SK-N-SH (cell line): ENCODE data around the gene SLC6A9. TPM values are rescaled to one million over a fixed set of nuclear protein-coding genes. Genes with fewer than 3 reads are reported as not detected.

Source experiments
- CTCF ChIA-PET: fragments of 300-600, 350-600 bp; formaldehyde crosslinking; extraction: SDS; loops from one replicate; lab custom pipeline; 2021; lab: Yijun Ruan, JAX
- POLR2A ChIA-PET: fragments of 350-600 bp; sonication (Branson Sonifier 250); formaldehyde crosslinking; extraction: SDS; loops from one replicate; lab custom pipeline; 2020; ENCODE audit warnings: antibody characterized with exemption, inconsistent platforms; lab: Yijun Ruan, JAX
- DNase-seq: peaks from one replicate; pipeline ENCODE4 v3.0.0; 2012
- H2AFZ ChIP-seq: fragments of 200-600 bp; sonication (generic); 2 replicates; pipeline ENCODE4 v1.8.1; 2016; ENCODE audit warnings: antibody characterized with exemption, mild to moderate bottlenecking, low read depth
- H3F3A ChIP-seq: fragments of 200-600 bp; sonication (generic); replicated peaks from 2 replicates; pipeline ENCODE3; 2016; ENCODE audit warnings: antibody characterized with exemption, mild to moderate bottlenecking; ENCODE audit not compliant: insufficient read depth
- H3K27ac ChIP-seq, 2 experiments: fragments of 200-500 bp in 1 of 2; fragments of 200-600 bp in 1 of 2; sonication (Bioruptor generic) in 1 of 2; sonication (generic), shearing (Covaris generic) in 1 of 2; 2 replicates each; pipeline versions ENCODE4 v1.5.1 to v1.6.1; 2014 to 2016; ENCODE audit warnings: low read depth in 2 of 2, inconsistent platforms in 1 of 2, low read length in 1 of 2, mild to moderate bottlenecking in 1 of 2, mixed read lengths in 1 of 2
- H3K27me3 ChIP-seq: fragments of 200-600 bp; sonication (generic), shearing (Covaris generic); 2 replicates; pipeline ENCODE4 v1.6.1; 2016; ENCODE audit warnings: mixed run types; ENCODE audit not compliant: insufficient read depth
- H3K36me3 ChIP-seq, 2 experiments: fragments of 200-500 bp in 1 of 2; fragments of 200-600 bp in 1 of 2; sonication (Bioruptor generic) in 1 of 2; sonication (generic) in 1 of 2; replicated peaks in 1 of 2; 2 replicates each; pipeline versions ENCODE3 to v1.5.1; 2014 to 2016; ENCODE audit warnings: low read length in 1 of 2, mild to moderate bottlenecking in 1 of 2; ENCODE audit not compliant: insufficient read depth in 2 of 2, control insufficient read depth in 1 of 2
- H3K4me1 ChIP-seq, 2 experiments: fragments of 200-500 bp in 1 of 2; fragments of 200-600 bp in 1 of 2; sonication (Bioruptor generic) in 1 of 2; sonication (generic), shearing (Covaris generic) in 1 of 2; 2 replicates each; pipeline versions ENCODE4 v1.5.1 to v1.6.1; 2014 to 2016; ENCODE audit warnings: low read depth in 1 of 2, low read length in 1 of 2, mixed run types in 1 of 2; ENCODE audit not compliant: insufficient read depth in 2 of 2, control insufficient read depth in 1 of 2
- H3K4me2 ChIP-seq: fragments of 200-600 bp; sonication (generic), shearing (Covaris generic); 2 replicates; pipeline ENCODE4 v1.6.1; 2017; ENCODE audit warnings: mixed run types
- H3K4me3 ChIP-seq, 2 experiments: fragments of 200-500 bp in 1 of 2; fragments of 200-600 bp in 1 of 2; sonication (Bioruptor generic) in 1 of 2; sonication (generic), shearing (Covaris generic) in 1 of 2; 2 replicates each; pipeline versions ENCODE4 v1.5.1 to v1.8.1; 2014 to 2016; ENCODE audit warnings: low read depth in 2 of 2, inconsistent platforms in 1 of 2, low read length in 1 of 2, mild to moderate bottlenecking in 1 of 2, mixed read lengths in 1 of 2, moderate library complexity in 1 of 2
- H3K79me2 ChIP-seq: fragments of 200-600 bp; sonication (generic); 2 replicates; pipeline ENCODE4 v1.8.1; 2017; ENCODE audit warnings: mild to moderate bottlenecking; ENCODE audit not compliant: insufficient read depth
- H3K9ac ChIP-seq: fragments of 200-600 bp; sonication (generic); 2 replicates; pipeline ENCODE4 v1.6.1; 2017; ENCODE audit warnings: mixed run types
- H3K9me2 ChIP-seq: fragments of 200-600 bp; sonication (generic); 2 replicates; pipeline ENCODE4 v1.6.1; 2017; ENCODE audit warnings: mixed run types
- H3K9me3 ChIP-seq: fragments of 200-600 bp; sonication (generic); 2 replicates; pipeline ENCODE4 v1.6.1; 2017; ENCODE audit warnings: mixed run types, mild to moderate bottlenecking, moderate library complexity
- H4K20me1 ChIP-seq: fragments of 200-600 bp; sonication (generic); 2 replicates; pipeline ENCODE4 v1.6.1; 2017; ENCODE audit warnings: mild to moderate bottlenecking, mixed run types; ENCODE audit not compliant: insufficient read depth
- EP300 ChIP-seq, 2 experiments: IDR thresholded peaks; 2 replicates each; pipeline versions ENCODE4 v1.4.0 to v1.6.1; 2012; ENCODE audit warnings: borderline replicate concordance in 1 of 2, low read depth in 1 of 2, low read length in 1 of 2
- FOSL2 ChIP-seq: IDR thresholded peaks from 2 replicates; pipeline ENCODE4 v1.4.0; 2012; ENCODE audit warnings: low read depth, mild to moderate bottlenecking, moderate library complexity, borderline replicate concordance
- FOXJ3 ChIP-seq: sonication (generic); formaldehyde crosslinking; IDR thresholded peaks from 2 replicates; pipeline ENCODE4 v1.5.1; 2020; ENCODE audit warnings: mild to moderate bottlenecking, missing genetic modification reagents
- FOXM1 ChIP-seq: IDR thresholded peaks from 2 replicates; pipeline ENCODE4 v1.4.0; 2012; ENCODE audit warnings: low read depth, mild to moderate bottlenecking
- GATA2 ChIP-seq: sonication (generic); formaldehyde crosslinking; IDR thresholded peaks from 2 replicates; pipeline ENCODE4 v1.5.0; 2020; ENCODE audit warnings: mild to moderate bottlenecking, missing genetic modification reagents
- JUND ChIP-seq: IDR thresholded peaks from 2 replicates; pipeline ENCODE4 v1.4.0; 2012
- NFIC ChIP-seq: IDR thresholded peaks from 2 replicates; pipeline ENCODE4 v1.4.0; 2012; ENCODE audit warnings: borderline replicate concordance
- PBX3 ChIP-seq: IDR thresholded peaks from 2 replicates; pipeline ENCODE4; 2012
- POLR2AphosphoS5 ChIP-seq: IDR thresholded peaks from 2 replicates; pipeline ENCODE4 v1.6.1; 2012; ENCODE audit warnings: low read depth, low read length
- REST ChIP-seq: IDR thresholded peaks from 2 replicates; pipeline ENCODE4 v1.6.1; 2012; ENCODE audit warnings: mild to moderate bottlenecking, low read depth, low read length, moderate library complexity
- RXRA ChIP-seq: IDR thresholded peaks from 2 replicates; pipeline ENCODE4 v1.4.0; 2012; ENCODE audit warnings: low read depth, mild to moderate bottlenecking, borderline replicate concordance
- TEAD4 ChIP-seq: IDR thresholded peaks from 2 replicates; pipeline ENCODE4 v1.4.0; 2012; ENCODE audit warnings: mild to moderate bottlenecking, borderline replicate concordance; ENCODE audit not compliant: insufficient read depth
- ZBTB33 ChIP-seq: IDR thresholded peaks from 2 replicates; pipeline ENCODE4 v1.4.0; 2012; ENCODE audit warnings: low read depth, borderline replicate concordance
- WGBS: methylation state at CpG from one replicate; pipeline ENCODE4 v1.1.6; 2017; ENCODE audit warnings: low lambda C conversion rate; 5-methylcytosine and 5-hydroxymethylcytosine counted together
- polyA plus RNA-seq, 3 experiments: library from polyadenylated mRNA; depleted of rRNA; stranded (reverse); fragments of >200 nt; gene quantifications; 2 replicates each; pipeline ENCODE4 v1.2.3, GENCODE V29; 2012
- TF ChIP-seq, protein P1 (sequence below): fragments of 150-350 bp; IDR thresholded peaks from 2 replicates; pipeline ENCODE4 v1.6.1; 2017; ENCODE audit warnings: antibody characterized with exemption, low read length, low read depth, borderline replicate concordance

The SLC6A9 gene
- polyA plus RNA-seq, 1 of the 3 experiments (the other 2 are of a cell fraction): 3.9 TPM

DNA sequence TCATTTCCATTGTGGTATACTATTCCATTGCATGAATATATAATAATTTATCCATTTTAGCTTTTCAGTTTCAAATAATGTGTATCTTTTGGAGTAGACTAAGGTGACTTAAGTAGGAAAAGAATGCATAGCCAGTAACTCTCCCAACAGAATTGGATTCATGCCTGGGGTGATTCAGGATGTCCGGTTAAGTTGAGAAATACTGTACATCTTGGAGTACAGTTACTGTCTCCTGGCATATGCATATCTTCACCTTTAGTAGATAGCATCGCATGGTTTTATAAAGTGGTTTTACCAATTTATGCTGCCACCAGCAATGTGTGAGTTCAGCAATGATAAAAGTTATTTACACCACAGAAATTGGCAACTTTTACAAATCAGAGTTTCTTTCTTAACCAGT, 18.6 kb upstream of the SLC6A9 start (continued):
- no peak for TF ChIP-seq REST
- TF ChIP-seq GATA2 (CRISPR knock-in tag): no peak
- peak; percentile 91 for TF ChIP-seq NFIC
- peak; percentile 66; the same call in 1 of the 2 replicates for TF ChIP-seq TEAD4

GRCh38 chr1:44048532-44049215, 17.4 kb upstream of the SLC6A9 start:
- H3F3A ChIP-seq: peaks cover 52% of the 10 kb centered on the region
- peak overlapping the region; percentile 20 to 47; a peak in 3 of 4 replicates for H3K4me3 ChIP-seq
- H3K4me2 ChIP-seq: peak overlapping the region; percentile 67
- no peaks in the 10 kb centered on the region for H3K27me3 ChIP-seq
- 30% methylated on average over 3 of the region's 3 CpGs for WGBS
- ChIA-PET CTCF (interaction anchor here (0.5 to 8.9 kb wide), 24 partner anchors 8 to 536 kb away, joined by 3 to 153 read pairs (median 6); partner anchors contain the start of gene SLC6A9), POLR2A (interaction anchor here (1.0 kb wide), 1 partner anchor 19 kb away, joined by 4 read pairs; no protein-coding TSS in a partner anchor)
- no peaks in the 10 kb centered on the region for H3K9me2 ChIP-seq
- H3K4me1 ChIP-seq: peaks cover 0 to 17% of the 10 kb centered on the region in 2 experiments
- H4K20me1 ChIP-seq: no peaks in the 10 kb centered on the region
- peak overlapping the region; percentile 23 to 91; a peak in 3 of 4 replicates for H3K27ac ChIP-seq
- H2AFZ ChIP-seq: peak overlapping the region; percentile 76; the same call in 1 of the 2 replicates
- DNase-seq: no peak
- no peaks in the 10 kb centered on the region for H3K9me3 ChIP-seq
- H3K9ac ChIP-seq: peak overlapping the region; percentile 63
- H3K79me2 ChIP-seq: no peaks in the 10 kb centered on the region
- no peaks in the 10 kb centered on the region for H3K36me3 ChIP-seq
- TF ChIP-seq PBX3 (peak; percentile 11; the same call in 1 of the 2 replicates), JUND (no peak)
- TF ChIP-seq, all 33 proteins: peak for 1

DNA sequence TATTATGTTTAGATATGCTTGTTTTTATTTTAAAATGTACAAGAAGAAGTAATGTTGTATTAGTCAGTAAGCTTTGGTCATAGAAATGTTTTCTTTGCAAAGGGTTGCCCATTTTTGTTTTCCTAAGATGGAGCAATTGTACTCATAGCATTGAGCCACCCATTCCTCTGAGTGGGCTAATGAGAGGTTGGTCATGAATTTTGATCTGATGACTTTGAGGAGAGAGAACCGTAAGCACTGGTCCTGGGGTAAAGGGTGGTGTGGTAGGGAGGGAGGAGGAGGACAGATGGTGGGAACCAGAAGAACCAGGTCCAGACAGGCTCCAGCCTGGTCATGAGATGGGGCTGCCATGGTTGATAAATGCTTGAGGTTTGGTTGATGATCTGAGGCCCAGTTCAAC, 15.9 kb upstream of the SLC6A9 start:
- H3K4me2 ChIP-seq: peak overlapping the region; percentile 67
- H3K79me2 ChIP-seq: no peaks in the 10 kb centered on the region
- no peak for DNase-seq
- H3K9ac ChIP-seq: no peak overlapping the region
- H4K20me1 ChIP-seq: no peaks in the 10 kb centered on the region
- no peaks in the 10 kb centered on the region for H3K36me3 ChIP-seq
- ChIA-PET POLR2A (no interaction called here), CTCF (interaction anchor here (0.6 to 8.9 kb wide), 37 partner anchors 8 to 828 kb away, joined by 3 to 153 read pairs (median 5); partner anchors contain the start of genes KDM4A and SLC6A9)
- peaks cover 52% of the 10 kb centered on the region for H3F3A ChIP-seq
- peak overlapping the region in 1 of 2 experiments; percentile 91; a peak in 2 of 4 replicates for H3K27ac ChIP-seq
- no peaks in the 10 kb centered on the region for H3K9me2 ChIP-seq
- no peaks in the 10 kb centered on the region for H3K9me3 ChIP-seq
- H2AFZ ChIP-seq: peak overlapping the region; percentile 76
- H3K4me3 ChIP-seq: no peak overlapping the region; a peak in 1 of 4 replicates
- no peaks in the 10 kb centered on the region for H3K27me3 ChIP-seq
- WGBS: 73% methylated on average over 1 of the region's 1 CpG
- peaks cover 0 to 17% of the 10 kb centered on the region in 2 experiments for H3K4me1 ChIP-seq
- TF ChIP-seq FOXM1 (no peak), NFIC (no peak), GATA2 (CRISPR knock-in tag) (no peak), FOSL2 (no peak), POLR2AphosphoS5 (no peak), TEAD4 (no peak), FOXJ3 (no peak), RXRA (no peak), EP300 (IDR thresholded peaks at IDR 0.05; ENCODE audit: borderline replicate concordance in 1 of 2, low read depth in 1 of 2, low read length in 1 of 2) (no peak), ZBTB33 (no peak)
- TF ChIP-seq, protein P1, sequence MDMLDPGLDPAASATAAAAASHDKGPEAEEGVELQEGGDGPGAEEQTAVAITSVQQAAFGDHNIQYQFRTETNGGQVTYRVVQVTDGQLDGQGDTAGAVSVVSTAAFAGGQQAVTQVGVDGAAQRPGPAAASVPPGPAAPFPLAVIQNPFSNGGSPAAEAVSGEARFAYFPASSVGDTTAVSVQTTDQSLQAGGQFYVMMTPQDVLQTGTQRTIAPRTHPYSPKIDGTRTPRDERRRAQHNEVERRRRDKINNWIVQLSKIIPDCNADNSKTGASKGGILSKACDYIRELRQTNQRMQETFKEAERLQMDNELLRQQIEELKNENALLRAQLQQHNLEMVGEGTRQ: no peak
